ENCODE data around the gene RALGAPA2. TPM values are rescaled to one million over a fixed set of nuclear protein-coding genes. Genes with fewer than 3 reads are reported as not detected.

The RALGAPA2 gene
- total RNA-seq, 2 donors from 2014 or later: 27.8 to 28.5 TPM

- no peak overlapping the region for H3K4me3 ChIP-seq
- H3K4me1 ChIP-seq: no peaks in the 10 kb centered on the region
- H3K36me3 ChIP-seq: peaks cover 31% of the 10 kb centered on the region
- H3K27ac ChIP-seq: no peak overlapping the region
- no peaks in the 10 kb centered on the region for H3K9me3 ChIP-seq
- no peak for DNase-seq (ENCODE audit: low spot score)
- no peak for TF ChIP-seq CTCF (IDR thresholded peaks at IDR 0.05)
- no peaks in the 10 kb centered on the region for H3K27me3 ChIP-seq
Observed at GRCh38 chr20:20492521-20493332, 219.7 kb downstream of the RALGAPA2 start.

GRCh38 chr20:20491784-20492264, 220.6 kb downstream of the RALGAPA2 start:
- H3K36me3 ChIP-seq: peaks cover 31% of the 10 kb centered on the region
- no peaks in the 10 kb centered on the region for H3K4me1 ChIP-seq
- H3K27me3 ChIP-seq: no peaks in the 10 kb centered on the region
- TF ChIP-seq CTCF (IDR thresholded peaks at IDR 0.05): no peak
- DNase-seq (ENCODE audit: low spot score): no peak
- H3K4me3 ChIP-seq: no peak overlapping the region
- H3K27ac ChIP-seq: no peak overlapping the region
- H3K9me3 ChIP-seq: no peaks in the 10 kb centered on the region

- no peak for DNase-seq (ENCODE audit: low spot score)
- no peak for TF ChIP-seq CTCF (IDR thresholded peaks at IDR 0.05)
- Histone ChIP-seq H3K4me1 (no peaks in the 10 kb centered on the region), H3K9me3 (no peaks in the 10 kb centered on the region), H3K27me3 (no peaks in the 10 kb centered on the region), H3K27ac (no peak overlapping the region), H3K4me3 (no peak overlapping the region), H3K36me3 (peaks cover 29% of the 10 kb centered on the region)
Observed at GRCh38 chr20:20491110-20491783, 221.2 kb downstream of the RALGAPA2 start.

- Histone ChIP-seq H3K4me3 (no peak overlapping the region), H3K27ac (no peak overlapping the region), H3K27me3 (no peaks in the 10 kb centered on the region), H3K36me3 (peaks cover 24% of the 10 kb centered on the region), H3K9me3 (no peaks in the 10 kb centered on the region), H3K4me1 (no peaks in the 10 kb centered on the region)
- no peak for DNase-seq (ENCODE audit: low spot score)
- no peak for TF ChIP-seq CTCF (IDR thresholded peaks at IDR 0.05)
Observed at GRCh38 chr20:20490673-20491072, 221.8 kb downstream of the RALGAPA2 start.

GRCh38 chr20:20489648-20490341, 222.6 kb downstream of the RALGAPA2 start:
- no peaks in the 10 kb centered on the region for H3K4me1 ChIP-seq
- H3K27me3 ChIP-seq: no peaks in the 10 kb centered on the region
- H3K4me3 ChIP-seq: no peak overlapping the region
- no peak for TF ChIP-seq CTCF (IDR thresholded peaks at IDR 0.05)
- no peaks in the 10 kb centered on the region for H3K9me3 ChIP-seq
- peaks cover 15% of the 10 kb centered on the region for H3K36me3 ChIP-seq
- DNase-seq (ENCODE audit: low spot score): no peak
- no peak overlapping the region for H3K27ac ChIP-seq

Measured in right atrium auricular region (tissue), 2 donors.